HepG2 (cell line): Measurements from ENCODE around the gene ATP11C. TPM values are rescaled to one million over a fixed set of nuclear protein-coding genes. Genes with fewer than 3 reads are reported as not detected.

Source experiments
- ATAC-seq: fragments of 200-7000 bp; cut with Tn5 transposase; 3 replicates; pipeline ENCODE4 v1.9.1; 2020; ENCODE audit warnings: mild to moderate bottlenecking, moderate library complexity
- BruUV-seq: library from RNA; stranded (reverse); fragments of 400-500 nt; replicated peaks from 2 replicates; lab custom pipeline; 2021; lab: Mats Ljungman, UMichigan
- CTCF ChIA-PET: fragments of 300-600 bp; formaldehyde crosslinking; extraction: SDS; loops from one replicate; lab custom pipeline; 2021; ENCODE audit warnings: low total read pairs, inconsistent platforms, low intra/inter-chr PET ratio; lab: Yijun Ruan, JAX
- POLR2A ChIA-PET: fragments of 350-600 bp; sonication (Branson Sonifier 250); formaldehyde crosslinking; loops from one replicate; lab custom pipeline; 2020; ENCODE audit warnings: antibody characterized with exemption, inconsistent platforms; lab: Yijun Ruan, JAX
- DNase-seq: peaks from one replicate; pipeline ENCODE4 v3.0.0-alpha.2; 2015; ENCODE audit warnings: low spot score
- FAIRE-seq: peaks from 3 replicates; lab custom pipeline; 2011; peaks lifted over from hg19 to GRCh38; lab: Jason Lieb, UNC
- H2AFZ ChIP-seq: one replicate; pipeline ENCODE4 v1.6.1; 2011; ENCODE audit warnings: low read length, inconsistent platforms
- H3K27ac ChIP-seq: fragments of 300-600 bp; 3 replicates; pipeline ENCODE4 v1.8.0; 2011; ENCODE audit warnings: mixed run types, mild to moderate bottlenecking, mixed read lengths, low read length, inconsistent platforms; ENCODE audit not compliant: insufficient read depth; ENCODE audit errors: extremely low read length
- H3K27me3 ChIP-seq, 2 experiments: fragments of 200-600 bp in 1 of 2; 2 replicates in 1 of 2; 3 replicates in 1 of 2; pipeline versions ENCODE4 v1.6.0 to v1.8.0; 2011; ENCODE audit warnings: low read length in 2 of 2, mild to moderate bottlenecking in 2 of 2, moderate library complexity in 2 of 2, inconsistent platforms in 1 of 2; ENCODE audit not compliant: insufficient read depth in 2 of 2, control insufficient read depth in 1 of 2
- H3K36me3 ChIP-seq, 2 experiments: fragments of 200-600 bp in 1 of 2; replicated peaks in 1 of 2; 2 replicates in 1 of 2; 3 replicates in 1 of 2; pipeline versions ENCODE4 v1.5.1 to v1.8.0; 2011; ENCODE audit warnings: low read length in 2 of 2, inconsistent platforms in 1 of 2; ENCODE audit not compliant: insufficient read depth in 2 of 2, control insufficient read depth in 1 of 2
- H3K4me1 ChIP-seq: 2 replicates; pipeline ENCODE4 v1.5.1; 2012; ENCODE audit warnings: low read length, inconsistent platforms; ENCODE audit not compliant: insufficient read depth
- H3K4me2 ChIP-seq: 2 replicates; pipeline ENCODE4 v1.6.0; 2011; ENCODE audit warnings: low read depth, low read length, inconsistent platforms
- H3K4me3 ChIP-seq, 3 experiments: fragments of 200-600 bp in 1 of 3; sonication (generic), shearing (Covaris generic) in 1 of 3; replicated peaks in 1 of 3; 2 replicates each; pipeline ENCODE4 v1.5.1; 2011 to 2016; ENCODE audit warnings: low read length in 3 of 3, inconsistent platforms in 2 of 3, low read depth in 2 of 3, mild to moderate bottlenecking in 2 of 3, control low read depth in 1 of 3, mixed read lengths in 1 of 3; ENCODE audit not compliant: insufficient read depth in 1 of 3
- H3K79me2 ChIP-seq: one replicate; pipeline ENCODE4 v1.6.1; 2011; ENCODE audit warnings: low read length, inconsistent platforms; ENCODE audit not compliant: insufficient read depth
- H3K9ac ChIP-seq: 2 replicates; pipeline ENCODE4 v1.6.0; 2011; ENCODE audit warnings: mild to moderate bottlenecking, low read depth, low read length, inconsistent platforms; ENCODE audit not compliant: insufficient read depth
- H3K9me3 ChIP-seq: 2 replicates; pipeline ENCODE4 v1.5.1; 2012; ENCODE audit warnings: mild to moderate bottlenecking, low read length
- H4K20me1 ChIP-seq: 2 replicates; pipeline ENCODE4 v1.6.0; 2011; ENCODE audit warnings: inconsistent platforms, mild to moderate bottlenecking, low read length, moderate library complexity; ENCODE audit not compliant: insufficient read depth
- CEBPB ChIP-seq: IDR thresholded peaks from 2 replicates; pipeline ENCODE4 v1.6.1; 2011; ENCODE audit warnings: low read depth, low read length, improper control_type of control experiment, borderline replicate concordance
- DNMT3B ChIP-seq: conservative IDR thresholded peaks from 2 replicates; pipeline ENCODE4 v1.6.1; 2016; ENCODE audit warnings: missing biosample characterization, control low read depth
- E2F1 ChIP-seq: sonication (generic); formaldehyde crosslinking; IDR thresholded peaks from 2 replicates; pipeline ENCODE4 v1.5.0; 2020; ENCODE audit warnings: missing genetic modification reagents
- HCFC1 ChIP-seq: fragments of 150-350 bp; IDR thresholded peaks from 2 replicates; pipeline ENCODE4 v1.6.1; 2014; ENCODE audit warnings: low read depth, low read length
- KLF11 ChIP-seq: IDR thresholded peaks from 2 replicates; pipeline ENCODE4 v1.6.1; 2016; ENCODE audit warnings: missing compliant biosample characterization
- PHF5A ChIP-seq: IDR thresholded peaks from one replicate; pipeline ENCODE4 v1.6.1; 2018; ENCODE audit warnings: low read depth, missing genetic modification reagents; ENCODE audit not compliant: unreplicated experiment
- POLR2A ChIP-seq, 2 experiments: IDR thresholded peaks; 2 replicates each; pipeline ENCODE4 v1.6.1; 2011; ENCODE audit warnings: low read depth in 2 of 2, low read length in 2 of 2, mild to moderate bottlenecking in 1 of 2, moderate library complexity in 1 of 2; ENCODE audit not compliant: insufficient read depth in 1 of 2
- POLR2G ChIP-seq: fragments of 200-400 bp; formaldehyde crosslinking; IDR thresholded peaks from 2 replicates; pipeline ENCODE4 v1.6.1; 2018; ENCODE audit warnings: mild to moderate bottlenecking, low read depth, low read length, moderate library complexity
- YY1 ChIP-seq: IDR thresholded peaks from 2 replicates; pipeline ENCODE4 v1.6.1; 2011; ENCODE audit warnings: low read length, low read depth, moderate library complexity, mild to moderate bottlenecking; ENCODE audit not compliant: insufficient read depth, insufficient replicate concordance
- ZBTB2 ChIP-seq: sonication (generic); formaldehyde crosslinking; IDR thresholded peaks from 2 replicates; pipeline ENCODE4 v1.8.0; 2022; ENCODE audit warnings: low read depth, missing genetic modification reagents
- ZBTB3 ChIP-seq: sonication (generic); formaldehyde crosslinking; IDR thresholded peaks from 2 replicates; pipeline ENCODE4 v1.4.0; 2020; ENCODE audit warnings: low read depth, mild to moderate bottlenecking, moderate library complexity, missing genetic modification reagents, borderline replicate concordance
- ZNF138 ChIP-seq: sonication (generic); formaldehyde crosslinking; IDR thresholded peaks from 2 replicates; pipeline ENCODE4 v1.5.0; 2020; ENCODE audit warnings: mild to moderate bottlenecking, low read depth, missing genetic modification reagents
- ZNF530 ChIP-seq: sonication (generic); formaldehyde crosslinking; IDR thresholded peaks from 2 replicates; pipeline ENCODE4 v1.5.0; 2020; ENCODE audit warnings: low read depth, mild to moderate bottlenecking, missing genetic modification reagents
- ZNF646 ChIP-seq: sonication (generic); formaldehyde crosslinking; IDR thresholded peaks from 2 replicates; pipeline ENCODE4 v1.9.0; 2021; ENCODE audit warnings: mild to moderate bottlenecking, missing genetic modification reagents
- ZNF749 ChIP-seq: sonication (generic); formaldehyde crosslinking; IDR thresholded peaks from 2 replicates; pipeline ENCODE4 v1.8.0; 2022; ENCODE audit warnings: mild to moderate bottlenecking, missing genetic modification reagents, moderate library complexity, borderline replicate concordance
- ZNF878 ChIP-seq: sonication (generic); formaldehyde crosslinking; IDR thresholded peaks from 2 replicates; pipeline ENCODE4 v1.8.1; 2023; ENCODE audit warnings: mild to moderate bottlenecking, missing genetic modification reagents, moderate library complexity
- WGBS: methylation state at CpG from one replicate; pipeline ENCODE4 v1.1.6; 2017; ENCODE audit warnings: low lambda C conversion rate; 5-methylcytosine and 5-hydroxymethylcytosine counted together
- in situ Hi-C: cut with HindIII; loops from 2 replicates; pipeline ENCODE4 v1.10.0; 2017; ENCODE audit warnings: low pct_unique_long_range_greater_than_20kb; ENCODE audit not compliant: extremely low pct_ligation_motif_present
- intact Hi-C: fragments of 100-400 bp; cut with micrococcal nuclease; formaldehyde crosslinking; loops from one replicate; pipeline ENCODE4 v1.10.0; 2022; ENCODE audit not compliant: unreplicated experiment
- polyA plus RNA-seq, 8 experiments: library from polyadenylated mRNA; depleted of rRNA in 3 of 8; stranded (reverse) in 7 of 8; unstranded in 1 of 8; fragments of >200 nt; fragmentation: Illumina TruSeq in 4 of 8; extraction: Trizol in 4 of 8; gene quantifications; 2 replicates each; pipeline versions ENCODE4 v1.2.1 to v1.2.3, GENCODE V29; 2011 to 2016; ENCODE audit warnings: low read depth in 4 of 8, missing spikeins in 1 of 8, mixed read lengths in 1 of 8; ENCODE audit not compliant: insufficient read depth in 1 of 8
- total RNA-seq, 5 experiments: library from RNA; depleted of rRNA; stranded (reverse); fragments of >200 nt; fragmentation: Illumina TruSeq; extraction: Trizol; gene quantifications; 2 replicates each; pipeline ENCODE4 v1.2.3, GENCODE V29; 2016; ENCODE audit warnings: low read depth in 1 of 5

Gene ATP11C
- total and polyA plus RNA-seq, 2 of the 13 experiments (the other 11 are each of a cell fraction or from before 2014, with no cell fraction given) = 8.5 to 16.9 TPM

GRCh38 chrX:139869796-139870195 is 63.1 kb downstream of the ATP11C start (continued):
- TF ChIP-seq PHF5A = no peak

GRCh38 chrX:139864640-139865039 is 68.2 kb downstream of the ATP11C start:
- no TSS peak for BruUV-seq
- no peaks in the 10 kb centered on the region for H3K9me3 ChIP-seq
- 97% methylated on average over 2 of the region's 3 CpGs for WGBS
- H2AFZ ChIP-seq = no peak overlapping the region
- in situ Hi-C loops = no loop called here
- H3K27me3 ChIP-seq = no peaks in the 10 kb centered on the region
- ChIA-PET POLR2A (no interaction called here), CTCF (no interaction called here)
- no peaks in the 10 kb centered on the region for H4K20me1 ChIP-seq
- H3K4me2 ChIP-seq = no peak overlapping the region
- H3K4me1 ChIP-seq = no peaks in the 10 kb centered on the region
- no peaks in the 10 kb centered on the region for H3K79me2 ChIP-seq
- H3K27ac ChIP-seq = no peak overlapping the region
- intact Hi-C loops = no loop called here
- no peak overlapping the region for H3K9ac ChIP-seq
- ATAC-seq (no peak), FAIRE-seq (no peak), DNase-seq (no peak)
- H3K4me3 ChIP-seq = no peak overlapping the region
- H3K36me3 ChIP-seq = no peaks in the 10 kb centered on the region
- TF ChIP-seq DNMT3B (CRISPR knock-in tag) (no peak), ZNF878 (CRISPR knock-in tag) (no peak), ZNF646 (no peak), ZBTB3 (no peak), CEBPB (no peak), ZNF530 (no peak), HCFC1 (no peak), POLR2G (no peak), POLR2A (IDR thresholded peaks at IDR 0.05; ENCODE audit: insufficient read depth in 1 of 2, low read depth in 2 of 2, low read length in 2 of 2) (no peak), ZBTB2 (CRISPR knock-in tag) (no peak), YY1 (no peak), ZNF138 (CRISPR knock-in tag) (no peak), KLF11 (CRISPR knock-in tag) (no peak), ZNF749 (CRISPR knock-in tag) (no peak), PHF5A (no peak), E2F1 (CRISPR knock-in tag) (no peak)
